Medulla oblongata (tissue), 1 donor: ENCODE results near the gene RALGAPA2.
A peak's percentile ranks its signal among the peaks of the same experiment; 100 is the strongest.

ENCODE experiments used
- DNase-seq: peaks from one replicate; pipeline ENCODE4 v3.0.0-alpha.2; 2015; ENCODE audit errors: extremely low spot score

RALGAPA2 gene

GRCh38 chr20:20721489-20721888, 9.0 kb upstream of the RALGAPA2 start:
- DNase-seq: no peak

DNA sequence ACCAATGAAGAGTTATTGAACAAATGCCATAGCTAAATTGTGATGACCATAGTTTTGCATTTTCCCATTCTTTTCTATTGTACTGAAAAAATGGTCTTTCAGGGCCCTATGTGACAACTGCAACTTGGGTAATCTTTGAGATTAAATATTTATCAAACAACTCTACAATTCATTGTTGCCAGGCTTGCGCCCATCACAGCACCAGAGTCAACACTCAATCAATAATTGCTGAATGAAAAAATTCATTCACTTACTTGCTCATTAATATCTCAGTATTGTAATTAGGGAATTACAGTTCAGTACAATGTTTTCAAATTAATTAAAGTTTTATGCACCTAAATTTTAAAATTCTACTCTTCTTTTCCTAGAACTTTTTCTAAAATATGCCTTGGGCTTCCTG, 7.7 kb upstream of the RALGAPA2 start:
- DNase-seq: no peak

- no peak for DNase-seq
Measured at GRCh38 chr20:20719411-20719810, 7.0 kb upstream of the RALGAPA2 start.

DNA sequence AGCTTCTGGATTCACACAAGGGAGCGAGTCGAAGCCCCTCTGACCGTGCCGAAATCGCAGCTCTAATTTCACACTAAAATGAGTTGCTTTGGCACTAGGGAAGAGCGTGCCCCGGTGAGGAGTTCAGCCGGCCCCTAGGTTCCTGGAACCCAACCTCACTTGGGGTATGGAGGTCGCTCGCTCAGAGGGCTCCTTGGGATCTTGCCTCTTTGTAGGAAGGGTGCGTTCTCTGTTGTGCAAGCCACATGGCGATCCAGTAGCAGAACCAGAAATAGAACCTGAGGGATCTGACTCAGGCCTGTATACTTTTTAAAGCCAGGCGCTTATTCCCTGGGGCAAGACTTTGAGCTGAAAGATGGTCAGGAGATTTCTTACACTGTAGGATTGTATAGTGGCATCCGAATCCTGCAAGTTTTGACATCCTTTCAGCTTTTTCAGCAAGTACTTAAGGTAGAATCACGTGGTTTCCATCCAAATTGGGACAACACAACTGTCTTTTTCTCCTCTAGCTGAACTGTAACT, 861 bp upstream of the RALGAPA2 start:
- no peak for DNase-seq

DNA sequence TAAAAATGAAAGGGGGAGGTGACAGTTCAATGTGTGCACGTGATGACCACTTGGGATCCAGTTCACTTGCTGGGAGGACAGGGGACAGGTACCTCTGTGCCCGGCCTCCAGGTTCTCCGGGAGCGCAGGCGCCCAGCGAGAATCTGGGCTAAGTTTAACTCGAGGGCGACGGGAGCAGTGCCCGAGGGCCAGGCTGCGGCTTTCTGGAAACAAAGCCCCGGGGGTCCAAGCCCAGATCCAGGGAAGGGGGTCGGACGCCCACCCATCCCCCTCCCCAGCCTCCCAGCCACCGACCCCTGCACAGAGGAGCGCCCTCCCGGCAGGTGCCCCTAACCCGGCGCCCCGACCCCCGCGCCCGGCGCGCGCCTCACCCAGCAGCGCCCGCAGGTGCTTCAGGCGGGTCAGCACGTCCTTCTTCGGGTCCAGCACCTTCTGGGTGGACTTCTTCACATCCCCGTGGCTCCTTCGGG, 405 bp downstream of the RALGAPA2 start:
- peak; percentile 13 for DNase-seq

- DNase-seq: peak; percentile 7
Measured at GRCh38 chr20:20711413-20711812, 1.0 kb downstream of the RALGAPA2 start.

DNA sequence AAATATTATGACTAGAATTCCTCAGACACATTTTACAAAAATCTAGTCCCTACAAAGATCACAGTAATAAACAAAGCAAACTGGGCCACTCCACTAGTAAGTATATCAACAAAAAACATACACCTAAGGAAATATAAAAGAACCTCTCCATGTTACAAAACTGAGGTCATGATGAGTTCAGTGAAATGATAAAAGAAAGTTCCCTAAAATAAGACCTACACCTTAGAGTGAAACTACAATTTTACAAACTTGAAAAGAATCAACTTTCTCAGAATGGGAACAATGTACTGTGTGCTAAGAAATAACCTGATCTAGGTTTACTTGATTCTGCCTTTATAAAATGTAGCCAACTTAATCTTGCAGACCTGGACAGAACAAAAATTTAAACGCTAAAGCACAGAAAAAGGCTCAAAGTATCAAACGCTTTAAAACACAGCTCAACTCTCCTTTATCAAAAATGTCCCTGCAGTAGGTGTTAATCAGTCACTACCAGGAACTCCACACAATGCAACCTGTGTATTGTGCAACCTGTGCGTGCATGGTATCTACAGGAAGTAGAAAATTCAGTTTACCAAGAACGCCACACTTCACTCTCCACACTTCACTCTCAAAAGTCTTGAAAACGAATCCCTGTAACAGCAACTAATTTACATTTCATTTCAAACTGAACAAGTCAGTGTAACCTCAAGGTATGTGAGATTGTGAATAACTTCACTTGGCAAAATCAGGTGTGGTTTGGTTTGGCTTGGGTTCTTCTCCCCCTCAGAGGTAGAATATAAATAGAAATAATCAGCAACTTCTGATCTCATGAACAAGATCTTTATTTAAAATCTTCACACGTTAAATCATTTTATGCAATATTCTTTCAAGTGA, 1.8 kb downstream of the RALGAPA2 start:
- peak; percentile 13 for DNase-seq

- DNase-seq: no peak
Measured at GRCh38 chr20:20709887-20710286, 2.6 kb downstream of the RALGAPA2 start.

DNA sequence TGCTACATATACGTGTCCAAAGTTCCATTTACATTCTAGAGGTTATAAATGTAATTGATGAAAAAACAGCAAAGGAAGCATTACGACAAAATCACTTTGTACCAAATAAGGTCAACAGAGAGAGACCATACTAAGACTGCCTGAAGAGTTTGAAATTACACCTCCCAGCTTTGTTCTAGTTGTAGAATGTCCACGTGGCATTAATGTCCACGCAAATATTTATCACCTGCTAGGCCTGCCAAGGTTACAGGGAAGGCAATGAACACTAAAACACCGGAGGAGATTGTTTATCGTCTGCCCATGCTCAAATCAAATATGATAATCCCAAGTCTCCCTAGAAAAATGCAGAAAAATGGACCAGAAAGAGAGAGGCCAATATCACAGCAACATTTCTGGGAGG, 6.2 kb downstream of the RALGAPA2 start:
- no peak for DNase-seq

- no peak for DNase-seq
Measured at GRCh38 chr20:20702330-20703245, 9.9 kb downstream of the RALGAPA2 start.

- DNase-seq: no peak
Measured at GRCh38 chr20:20699917-20700316, 12.5 kb downstream of the RALGAPA2 start.

DNA sequence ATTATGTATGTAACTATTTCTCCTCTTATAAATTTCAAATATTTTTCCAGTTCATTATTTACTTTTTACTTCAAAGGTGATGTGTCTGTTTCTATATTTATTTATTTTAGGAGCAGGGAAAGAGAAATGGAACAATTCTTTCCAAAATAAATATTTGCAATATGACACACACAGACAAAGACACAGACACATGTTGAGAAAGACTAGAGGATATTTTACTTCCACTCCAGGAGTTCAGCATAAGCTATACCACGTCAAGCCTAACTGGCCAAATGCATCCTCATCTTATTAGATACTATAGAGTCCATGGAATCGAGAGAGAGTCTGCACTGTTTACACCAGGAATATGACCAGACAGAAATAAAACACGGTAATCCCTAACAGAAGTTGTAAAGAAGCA, 13.3 kb downstream of the RALGAPA2 start:
- no peak for DNase-seq

DNA sequence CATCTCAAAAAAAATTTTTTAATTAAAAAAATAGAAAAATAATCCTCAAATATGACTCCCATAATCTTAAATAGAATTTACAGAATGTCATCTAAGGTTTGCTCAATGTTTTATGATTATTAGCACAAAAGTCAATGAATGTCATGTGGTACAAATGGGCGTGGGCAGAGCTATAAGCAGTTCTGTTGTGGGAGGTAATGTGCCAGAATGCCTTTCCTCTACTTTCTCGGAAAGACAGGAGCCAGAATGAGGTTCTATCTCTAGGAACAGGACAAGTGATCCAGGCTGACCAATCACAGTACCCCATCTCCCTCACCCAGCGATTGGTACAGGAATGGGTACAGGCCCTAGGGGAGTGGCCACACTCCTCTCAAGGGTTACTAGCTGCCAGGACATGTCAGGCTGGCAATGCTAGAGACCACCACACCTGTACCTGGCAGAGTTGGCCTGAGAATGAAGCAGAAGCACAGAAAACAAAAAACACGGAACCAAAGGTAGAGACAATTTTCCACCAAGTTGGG, 15.1 kb downstream of the RALGAPA2 start:
- no peak for DNase-seq

DNA sequence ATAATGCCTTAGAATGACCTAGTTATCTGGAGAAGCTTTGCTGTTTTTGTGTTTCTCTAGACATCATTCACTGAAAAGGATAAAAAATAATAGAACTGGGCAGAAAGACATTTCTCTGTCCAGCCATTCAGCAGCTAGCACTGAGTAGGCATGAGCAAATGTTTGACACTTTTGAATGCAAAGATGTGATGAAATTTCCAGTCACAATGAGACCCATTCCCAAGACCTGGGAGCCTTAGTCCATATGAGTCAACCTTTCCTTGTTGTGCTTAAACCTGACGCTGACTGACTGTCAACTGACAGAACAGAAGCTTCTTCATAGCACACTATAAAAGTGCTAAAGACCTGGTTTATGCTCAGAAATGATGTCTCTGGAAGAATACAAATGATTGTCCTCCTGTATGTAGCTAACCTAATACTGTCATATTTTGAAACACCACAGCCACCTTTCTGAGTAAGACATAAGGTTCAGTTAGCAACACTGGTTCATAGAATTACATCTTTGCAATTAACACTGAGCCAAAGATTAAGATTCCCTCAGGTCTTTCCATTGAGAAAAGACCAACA, 17.1 kb downstream of the RALGAPA2 start:
- no peak for DNase-seq

- DNase-seq: no peak
Measured at GRCh38 chr20:20694591-20694990, 17.9 kb downstream of the RALGAPA2 start.

DNA sequence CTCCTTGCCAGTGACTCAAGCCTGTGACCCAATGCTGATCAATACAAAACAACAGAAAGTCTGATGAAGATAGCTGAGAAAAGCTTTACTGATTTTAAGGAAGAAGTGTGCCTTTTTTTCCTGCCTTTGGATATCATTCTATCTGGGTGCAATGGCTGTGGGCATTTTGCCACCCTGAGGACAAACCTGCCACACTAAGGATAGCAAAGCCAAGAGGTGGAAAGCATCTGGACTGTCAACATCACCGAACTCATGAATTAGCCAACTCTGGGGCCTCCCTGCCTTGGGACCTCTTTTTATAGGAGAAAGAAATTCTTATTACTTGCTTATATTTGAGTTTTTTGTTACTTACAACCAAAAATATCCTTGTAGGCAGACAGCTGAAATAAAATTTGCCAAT, 19.9 kb downstream of the RALGAPA2 start:
- no peak for DNase-seq

GRCh38 chr20:20691477-20692235, 20.8 kb downstream of the RALGAPA2 start:
- DNase-seq: no peak

DNA sequence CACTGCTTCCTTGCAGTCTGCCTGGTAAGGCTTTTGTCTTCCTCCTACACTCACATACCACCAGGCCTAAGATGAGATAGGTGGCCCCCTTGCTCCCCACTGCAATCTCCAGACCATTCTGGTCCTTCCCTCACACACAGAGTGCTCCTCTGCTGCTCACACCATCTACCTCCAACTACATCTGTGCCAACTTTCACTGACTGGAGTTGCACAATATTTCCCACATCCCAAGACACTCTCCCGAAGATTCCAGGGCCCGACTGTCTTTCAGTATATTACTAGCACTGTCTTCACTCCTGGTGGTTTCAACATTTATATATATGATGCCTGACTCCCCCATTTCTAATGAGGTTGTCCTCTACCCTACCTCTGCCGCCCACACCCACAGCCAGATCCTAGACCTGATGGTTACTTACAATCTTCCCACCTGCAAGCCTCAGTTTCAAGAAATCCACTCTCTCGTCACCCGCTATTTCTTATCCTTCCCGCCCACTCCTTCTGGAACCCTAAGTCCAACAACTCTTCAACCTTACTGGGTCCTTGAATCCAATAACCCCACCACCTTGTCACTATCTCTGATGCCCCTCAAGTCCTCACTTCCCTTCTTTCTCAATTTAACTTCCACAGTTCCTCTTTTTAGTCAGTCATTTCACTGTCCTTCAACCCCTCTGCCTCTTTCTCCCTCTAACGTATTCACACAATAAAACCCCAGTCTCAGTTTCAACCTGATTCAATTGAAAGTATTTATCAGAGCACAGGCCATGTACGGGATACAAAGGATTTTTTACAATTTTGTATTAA, 21.6 kb downstream of the RALGAPA2 start:
- no peak for DNase-seq

DNA sequence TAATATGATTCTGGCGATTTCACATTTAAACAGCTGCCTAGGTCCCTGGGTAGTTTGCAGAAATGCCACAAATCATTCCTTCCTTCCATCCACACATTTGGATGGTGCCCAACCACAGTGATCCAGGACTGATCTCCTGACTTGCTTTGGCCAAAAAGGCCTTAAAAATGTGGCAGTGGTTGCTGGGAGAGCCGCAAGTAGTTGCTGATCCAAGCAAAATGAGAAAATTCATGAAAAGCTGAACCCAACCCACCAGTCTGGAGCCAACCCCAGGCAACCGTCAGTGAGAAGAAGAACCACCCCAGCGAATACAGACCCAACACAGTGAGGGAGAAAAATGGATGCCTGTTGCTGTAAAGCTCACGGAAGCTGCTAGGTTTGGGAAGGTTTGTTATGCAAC, 25.1 kb downstream of the RALGAPA2 start:
- DNase-seq: no peak

GRCh38 chr20:20685635-20686034, 26.8 kb downstream of the RALGAPA2 start:
- no peak for DNase-seq
